Stimulated activated naive CD4-positive, alpha-beta T cell treated with Interleukin-2 at 50 U/mL for 16 hours (primary cell): ENCODE data around the gene OXSR1.
"Not testable (repeated sequence)": the region's sequence is repeated elsewhere in the genome, so short reads cannot be mapped to it uniquely, and the experiment has no call there.

Experiments
- DNase-seq: peaks from one replicate; lab custom pipeline; 2025; lab: John Stamatoyannopoulos, UW

Gene OXSR1

DNA sequence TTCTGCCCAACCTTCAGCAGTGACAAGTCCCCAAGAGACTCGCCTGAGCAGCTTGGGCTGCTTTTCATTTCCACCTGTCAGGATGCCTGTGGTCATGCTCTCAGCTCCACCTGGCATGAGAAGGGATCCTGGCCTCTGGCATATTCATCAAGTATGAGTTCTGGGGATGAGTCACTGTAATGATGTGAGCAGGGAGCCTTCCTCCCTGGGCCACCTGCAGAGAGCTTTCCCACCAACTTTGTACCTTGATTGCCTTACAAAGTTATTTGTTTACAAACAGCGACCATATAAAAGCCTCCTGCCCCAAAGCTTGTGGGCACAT lies 23.4 kb upstream of the OXSR1 start:
- no peak for DNase-seq

DNA sequence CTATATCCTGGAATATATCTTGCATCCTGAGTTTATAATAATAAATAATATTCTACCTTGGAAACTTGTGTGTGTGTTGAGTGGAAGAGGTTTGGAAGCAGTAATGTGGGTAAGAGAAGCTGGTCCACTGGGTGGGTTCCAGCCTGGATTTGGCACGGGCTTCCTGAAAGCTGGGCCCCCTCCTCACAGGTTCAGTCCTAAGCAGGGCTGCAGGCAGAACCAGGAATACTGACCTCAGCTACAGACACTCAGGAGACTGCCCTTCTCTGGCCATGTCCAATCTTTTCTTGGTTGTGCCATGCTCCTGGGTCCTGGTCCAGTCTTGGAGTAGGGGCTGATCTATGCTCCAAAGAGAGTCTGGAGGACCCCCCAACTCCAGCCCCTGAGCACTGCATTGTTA lies 22.4 kb upstream of the OXSR1 start:
- no peak for DNase-seq

DNA sequence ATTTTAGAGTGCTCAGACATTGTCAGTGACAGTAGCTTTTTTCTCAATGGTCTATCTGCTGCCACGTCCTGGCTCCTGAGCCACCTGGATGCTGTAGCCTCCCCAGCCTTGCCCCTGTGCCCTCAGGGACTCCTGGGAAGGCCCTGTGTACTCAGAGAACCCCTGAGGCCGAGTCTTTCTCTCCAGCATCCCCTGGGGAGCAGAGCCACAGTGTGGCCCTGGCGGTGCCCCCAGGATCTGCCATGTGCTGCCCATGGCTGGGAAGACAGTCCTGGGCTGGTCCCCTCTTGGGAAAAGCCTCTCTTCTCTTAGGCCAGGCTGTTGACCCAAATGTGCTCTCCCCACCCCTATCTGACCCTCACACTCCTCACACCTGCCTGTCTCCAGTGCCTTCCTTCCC lies 21.8 kb upstream of the OXSR1 start:
- no peak for DNase-seq

DNA sequence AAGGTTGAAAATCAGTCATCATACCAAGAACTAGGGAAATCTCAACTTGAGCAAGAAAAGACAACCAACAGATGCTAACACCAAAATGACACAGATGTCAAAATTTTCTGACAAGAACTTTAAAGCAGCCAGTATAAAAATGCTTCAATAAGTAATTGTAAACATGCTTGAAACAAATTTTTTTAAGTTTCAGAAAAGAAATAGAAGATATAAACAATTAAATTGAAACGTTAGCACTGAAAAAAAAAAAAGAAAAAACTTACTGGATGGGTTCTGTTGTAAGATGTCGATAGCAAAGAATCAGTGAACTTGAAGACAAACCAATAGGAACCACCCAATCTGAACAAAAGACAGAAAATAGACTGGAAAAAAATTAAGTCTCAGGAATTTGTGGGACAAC lies 18.8 kb upstream of the OXSR1 start:
- no peak for DNase-seq

DNA sequence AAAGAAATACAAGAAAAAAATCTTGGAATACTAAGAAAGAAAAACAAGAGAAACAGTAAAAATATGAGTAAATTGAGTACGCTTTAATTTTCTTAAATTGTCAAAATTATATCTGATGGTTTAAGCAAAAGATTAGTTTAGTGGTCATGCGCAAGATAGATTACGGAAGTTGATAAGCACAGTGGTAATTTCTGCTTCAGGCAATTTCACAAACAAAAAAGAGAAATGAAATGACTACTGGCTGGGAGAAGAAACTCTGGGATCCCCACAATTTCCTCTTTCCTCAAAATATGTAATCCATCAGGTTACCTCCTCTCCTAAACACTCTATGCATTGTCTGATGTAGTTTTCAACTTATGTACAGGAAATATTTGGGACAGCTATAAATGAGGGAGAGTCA lies 17.9 kb upstream of the OXSR1 start:
- DNase-seq: no peak

DNA sequence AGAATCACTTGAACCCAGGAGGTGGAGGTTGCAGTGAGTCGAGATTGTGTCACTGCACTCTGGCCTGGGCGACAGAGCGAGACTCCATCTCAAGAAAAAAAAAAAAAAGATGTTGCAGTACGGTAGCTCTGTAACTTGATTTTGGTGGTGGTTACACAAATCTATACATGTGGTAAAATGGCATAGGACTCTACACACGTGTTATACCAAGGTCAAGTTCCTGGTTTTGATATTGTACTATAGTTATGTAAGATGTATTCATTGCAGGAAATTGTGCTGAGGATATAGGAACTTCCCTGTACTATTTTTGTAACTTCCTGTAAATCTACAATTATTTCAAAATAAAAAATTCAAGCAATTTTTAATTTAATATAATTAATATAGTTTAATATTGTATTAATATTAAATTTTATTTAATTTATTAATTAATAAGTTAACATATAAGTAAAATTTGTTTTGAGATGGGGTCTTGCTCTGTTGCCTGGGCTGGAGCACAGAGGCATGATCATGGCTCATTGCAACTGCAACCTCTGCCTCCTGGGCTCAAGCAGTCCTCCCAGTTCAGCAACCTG lies 16.9 kb upstream of the OXSR1 start:
- DNase-seq: no peak

DNA sequence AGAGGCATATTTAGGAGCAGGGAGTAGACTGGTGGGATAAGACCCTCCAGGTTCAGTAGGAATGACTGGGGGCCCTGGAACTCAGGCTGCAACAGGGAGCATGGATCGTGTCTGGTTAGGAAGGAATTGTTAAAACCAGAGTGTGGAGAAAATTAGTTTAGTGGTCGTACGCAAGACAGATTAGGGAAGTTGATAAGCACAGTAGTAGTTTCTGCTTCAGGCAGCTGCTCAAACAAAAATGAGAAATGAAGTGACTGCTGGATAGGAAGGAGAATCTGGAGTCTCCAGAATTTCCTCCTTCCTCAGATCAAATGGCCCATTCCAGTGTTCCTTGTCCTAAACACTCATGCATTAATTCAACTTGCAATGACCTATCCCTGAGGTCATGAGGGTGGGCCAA lies 15.6 kb upstream of the OXSR1 start:
- DNase-seq: no peak

DNA sequence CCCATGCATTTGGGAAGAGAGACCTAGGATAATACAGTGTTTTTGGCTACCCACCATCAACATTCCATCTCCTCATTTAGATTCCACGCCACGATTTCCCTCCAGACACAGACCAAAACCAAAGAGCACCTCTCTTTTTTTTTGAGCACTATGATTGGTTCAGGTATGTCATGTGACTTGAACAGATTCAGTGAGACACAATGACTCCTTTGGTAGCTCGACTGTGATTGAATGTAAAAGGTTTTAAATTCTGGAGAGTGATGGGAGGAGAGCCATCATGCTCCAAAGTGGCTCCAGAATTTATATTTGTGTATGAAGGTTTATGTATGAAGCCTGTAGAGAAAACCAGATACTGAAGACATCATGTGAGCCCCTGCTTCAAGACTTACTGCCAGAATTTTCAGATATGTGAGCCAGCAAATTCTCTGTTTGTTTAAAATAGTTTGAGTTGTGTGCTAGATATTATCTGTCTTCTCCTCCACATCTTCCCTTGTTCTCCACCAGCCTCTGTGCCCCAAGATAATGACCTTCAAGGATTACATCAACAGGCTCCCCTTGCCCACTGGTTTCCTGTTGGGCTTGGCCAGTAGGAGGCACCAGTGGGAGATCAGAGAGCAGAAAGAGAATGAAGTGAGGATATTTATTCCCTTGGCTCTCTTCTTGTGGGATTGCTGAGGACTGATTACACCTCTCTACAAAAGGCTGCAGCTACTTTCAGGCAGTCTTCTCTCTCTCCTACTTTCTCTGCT lies 14.4 kb upstream of the OXSR1 start:
- no peak for DNase-seq

DNA sequence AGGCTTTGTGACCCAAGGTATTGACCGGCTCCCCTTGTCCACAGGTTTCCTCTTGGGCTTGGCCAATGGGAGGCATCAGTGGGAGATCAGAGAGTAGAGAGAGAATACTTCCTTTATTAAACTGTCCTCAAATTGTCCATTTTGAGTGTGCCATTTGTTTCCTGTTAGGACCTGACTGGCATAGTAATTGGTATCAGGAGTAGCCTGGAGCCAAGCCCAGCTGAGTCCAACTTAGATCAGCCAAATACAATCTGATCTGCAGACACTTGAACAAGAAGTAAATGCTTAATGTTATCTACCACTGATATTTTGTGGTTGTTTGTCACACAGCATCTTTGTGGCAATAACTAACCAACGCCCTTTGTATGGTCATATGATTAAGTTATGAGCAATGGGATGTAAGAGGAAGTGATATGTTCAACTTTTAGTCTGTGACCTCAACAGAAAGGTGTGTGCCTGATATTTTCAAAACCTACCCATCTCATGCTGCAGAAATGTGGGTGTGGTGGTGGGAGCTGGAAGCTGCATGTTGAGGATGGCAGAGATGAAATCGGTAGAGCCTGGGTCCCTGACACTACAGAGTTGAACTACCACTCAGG lies 13.6 kb upstream of the OXSR1 start:
- DNase-seq: no peak

DNA sequence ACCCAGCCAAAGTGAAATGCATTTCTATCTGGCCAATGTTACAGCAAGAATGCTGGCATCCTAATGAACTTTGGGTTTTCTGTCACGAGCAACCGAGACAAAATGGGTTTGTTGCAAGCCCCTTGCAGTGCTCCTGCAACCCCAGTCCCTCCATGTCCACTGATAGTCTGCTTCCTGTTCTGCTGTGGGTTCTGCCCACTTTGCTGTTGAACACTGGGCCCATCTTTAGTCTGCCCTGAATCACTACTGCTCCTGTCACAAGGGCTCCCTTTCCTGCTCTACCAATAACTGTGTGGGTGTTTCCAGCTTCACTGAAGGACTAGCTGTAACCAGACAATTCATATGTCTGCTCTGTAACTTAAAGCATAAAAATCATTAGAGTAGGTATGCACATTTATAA lies 12.7 kb upstream of the OXSR1 start:
- DNase-seq: no peak

DNA sequence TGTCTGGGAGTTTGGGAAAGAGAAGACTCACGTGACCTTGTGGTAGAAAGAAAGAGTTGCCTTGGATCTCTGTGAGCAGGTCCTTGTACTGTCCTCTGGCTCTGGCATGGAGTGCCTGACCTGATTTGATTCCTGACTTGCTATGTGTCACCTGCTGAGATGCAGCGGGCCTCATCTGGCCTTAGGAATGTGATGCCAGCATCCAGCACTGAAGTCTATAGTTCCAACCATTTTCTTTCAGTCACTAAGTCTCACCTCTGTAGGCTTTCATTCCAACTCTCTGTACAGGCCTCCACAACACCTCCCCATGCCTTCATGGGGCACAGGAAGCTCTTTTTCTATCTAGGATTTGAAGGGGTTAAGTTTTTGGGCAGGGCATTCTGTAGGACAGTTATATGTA lies 12.1 kb upstream of the OXSR1 start:
- no peak for DNase-seq

DNA sequence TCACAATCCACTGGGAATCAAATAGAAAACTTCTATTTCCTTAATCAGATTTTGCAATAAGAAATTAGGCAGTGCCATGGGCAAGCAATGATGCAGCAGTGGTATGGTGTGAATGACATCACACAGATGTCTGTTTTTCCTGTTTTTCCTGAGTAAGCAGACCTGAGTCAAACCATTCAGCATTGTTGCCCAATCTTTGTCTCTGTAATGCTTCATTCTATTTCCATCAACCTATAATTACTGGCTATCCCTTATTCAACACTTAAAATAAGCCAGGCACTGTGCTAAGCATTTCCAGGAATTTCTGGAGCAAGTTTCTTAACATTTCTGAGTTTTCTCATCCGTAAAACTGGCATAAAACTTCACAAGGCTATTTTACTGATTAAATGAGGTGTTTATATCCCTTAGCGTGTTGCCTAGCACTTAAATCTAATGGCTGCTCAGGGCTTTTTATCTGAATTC lies 11.3 kb upstream of the OXSR1 start:
- DNase-seq: no peak

DNA sequence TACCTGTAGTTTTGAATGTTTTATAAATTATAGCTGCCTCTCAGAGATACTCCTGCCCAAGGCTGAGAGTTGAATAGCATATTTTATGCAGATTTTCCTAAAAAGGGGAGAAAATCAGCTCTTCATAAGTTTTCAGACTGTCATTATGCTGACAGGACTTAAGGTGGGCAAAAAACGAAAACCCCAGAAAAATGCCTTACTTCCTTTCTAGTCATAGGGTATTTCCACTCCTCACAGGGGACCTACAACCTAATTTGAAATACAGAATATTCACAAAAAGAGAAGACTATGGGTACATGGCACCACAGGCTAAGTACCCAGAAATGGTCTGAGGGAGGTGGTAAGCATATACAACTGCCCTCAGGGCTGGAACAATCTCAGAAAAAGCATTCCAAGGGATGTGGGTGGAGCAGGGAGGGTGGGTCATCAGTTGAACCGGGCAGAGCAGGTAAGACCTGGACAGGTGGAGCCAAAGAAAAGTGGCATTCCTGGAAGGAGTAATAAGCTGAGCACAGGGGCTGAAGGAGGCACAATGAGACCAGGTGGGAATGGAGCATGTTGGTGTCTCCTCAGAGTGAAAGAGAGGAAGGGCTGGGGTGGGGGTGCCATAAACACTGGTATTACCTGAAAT lies 10.6 kb upstream of the OXSR1 start:
- no peak for DNase-seq

DNA sequence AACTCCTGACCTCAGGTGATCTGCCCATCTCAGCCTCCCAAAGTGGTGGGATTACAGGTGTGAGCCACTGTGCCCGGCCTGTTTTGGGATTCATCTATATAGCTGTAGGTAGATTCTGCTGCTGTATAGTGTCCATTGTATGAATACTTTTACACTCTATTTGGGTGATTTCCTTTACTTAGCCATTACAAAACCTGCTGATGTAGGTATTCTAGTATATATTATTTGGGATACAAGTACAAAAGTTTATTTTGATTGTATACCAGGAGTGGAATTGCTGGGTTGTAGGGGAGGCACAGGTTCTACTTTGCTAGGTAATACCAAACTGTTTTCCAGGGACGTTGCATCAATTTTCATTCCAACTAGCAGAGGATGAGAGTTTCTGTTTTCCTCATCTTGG lies 9.5 kb upstream of the OXSR1 start:
- DNase-seq: no peak

DNA sequence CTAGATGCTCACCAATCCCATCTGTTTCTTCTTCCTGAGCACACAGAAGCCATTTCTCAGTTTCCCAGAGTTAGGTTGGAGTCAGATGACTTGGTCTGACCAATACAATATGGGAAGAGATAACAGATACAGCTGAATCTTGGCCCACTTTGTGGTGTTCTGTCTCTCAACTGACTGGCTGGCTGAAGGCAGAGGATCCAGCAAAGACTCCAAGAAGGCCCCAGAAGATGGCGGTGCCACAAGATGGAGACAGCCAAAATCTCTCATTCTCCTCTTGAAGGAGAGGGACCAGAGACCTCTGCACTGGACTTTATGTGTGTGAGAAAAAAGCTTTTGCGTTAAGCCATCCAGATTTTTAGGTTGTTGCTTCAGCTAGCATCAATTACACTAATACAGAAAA lies 8.2 kb upstream of the OXSR1 start:
- no peak for DNase-seq

DNA sequence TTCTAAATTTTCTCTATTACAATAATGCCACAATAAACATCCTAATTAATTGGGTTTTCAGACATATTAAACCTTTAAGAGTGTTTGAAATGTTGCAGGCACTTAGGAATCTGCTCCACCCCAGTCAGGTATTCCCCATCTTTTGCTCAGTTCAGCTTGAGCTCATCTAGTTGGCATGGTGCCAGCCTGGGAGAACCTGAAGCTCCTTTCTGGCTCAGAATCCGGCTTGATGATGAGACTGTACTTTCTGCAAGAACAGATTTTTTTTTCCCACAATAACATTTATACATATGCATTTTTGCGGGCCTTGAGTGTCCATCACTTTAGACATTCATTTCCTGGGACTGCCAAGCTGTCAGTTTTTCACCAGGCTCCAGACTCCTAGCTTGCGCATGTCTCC lies 7.7 kb upstream of the OXSR1 start:
- DNase-seq: no peak

DNA sequence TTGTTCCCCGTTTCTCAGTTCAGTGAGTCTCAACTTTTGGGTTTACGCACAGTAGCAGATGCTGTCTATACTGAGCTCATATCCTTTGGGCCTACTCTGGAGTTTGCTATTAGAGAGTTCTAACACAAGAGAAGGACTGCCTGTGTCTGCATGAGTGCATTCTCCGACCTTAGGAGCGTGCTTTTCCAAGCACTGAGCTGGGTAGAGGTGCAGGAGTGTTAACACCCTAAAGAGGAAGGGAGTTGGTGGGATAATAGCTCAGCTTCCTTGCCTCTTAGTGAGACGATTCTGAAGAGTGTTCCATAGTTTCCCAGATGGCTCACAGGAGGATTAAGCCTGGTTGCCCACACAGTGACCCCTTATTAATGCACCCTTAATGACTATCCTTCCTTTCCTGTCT lies 6.9 kb upstream of the OXSR1 start:
- DNase-seq: no peak

DNA sequence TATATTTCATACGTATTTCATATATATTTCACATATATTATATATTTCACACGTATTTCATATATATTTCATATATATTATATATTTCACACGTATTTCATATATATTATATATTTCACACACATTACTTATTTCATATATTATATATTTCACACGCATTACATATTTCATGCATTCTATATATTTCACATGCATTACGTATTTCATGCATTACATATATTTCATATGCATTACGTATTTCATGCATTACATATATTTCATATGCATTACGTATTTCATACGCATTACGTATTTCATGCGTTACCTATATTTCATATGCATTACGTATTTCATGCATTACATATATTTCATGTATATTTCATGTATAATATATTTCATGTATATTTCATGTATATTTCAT lies 4.6 kb upstream of the OXSR1 start:
- not testable (repeated sequence) for DNase-seq

DNA sequence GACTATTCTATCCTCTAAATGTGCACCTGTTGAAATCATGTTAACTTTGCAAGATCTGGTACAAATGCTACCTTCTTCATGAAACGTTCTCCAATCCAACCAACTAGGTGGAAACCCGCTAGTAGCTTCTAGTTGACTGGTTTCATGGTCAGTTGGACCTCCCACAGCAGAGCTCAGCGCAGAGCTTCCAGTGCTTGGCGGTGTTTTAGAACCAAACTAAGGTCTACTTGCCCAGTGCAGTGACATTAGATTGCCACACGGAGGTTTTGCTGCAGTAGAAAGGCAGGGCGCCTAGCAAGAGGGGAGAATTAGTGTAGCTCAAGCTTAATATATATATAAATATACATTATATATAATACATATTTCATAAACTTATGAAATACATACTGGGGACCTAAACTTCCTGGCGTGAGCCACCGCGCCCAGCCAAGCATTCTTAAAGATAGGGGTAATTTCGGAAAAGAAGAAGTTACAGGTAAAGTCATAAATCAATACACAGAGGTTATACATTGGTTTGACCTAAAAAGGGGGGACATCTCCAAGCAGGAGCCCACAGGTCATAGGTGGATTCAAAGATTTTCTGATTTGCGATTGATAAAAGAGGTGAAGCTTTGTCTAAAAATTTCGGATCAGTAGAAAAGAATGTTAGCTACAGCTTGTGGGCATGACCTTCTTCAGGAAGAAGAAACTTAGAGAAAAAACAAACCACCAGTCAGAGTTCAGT lies 2.1 kb upstream of the OXSR1 start:
- DNase-seq: no peak

DNA sequence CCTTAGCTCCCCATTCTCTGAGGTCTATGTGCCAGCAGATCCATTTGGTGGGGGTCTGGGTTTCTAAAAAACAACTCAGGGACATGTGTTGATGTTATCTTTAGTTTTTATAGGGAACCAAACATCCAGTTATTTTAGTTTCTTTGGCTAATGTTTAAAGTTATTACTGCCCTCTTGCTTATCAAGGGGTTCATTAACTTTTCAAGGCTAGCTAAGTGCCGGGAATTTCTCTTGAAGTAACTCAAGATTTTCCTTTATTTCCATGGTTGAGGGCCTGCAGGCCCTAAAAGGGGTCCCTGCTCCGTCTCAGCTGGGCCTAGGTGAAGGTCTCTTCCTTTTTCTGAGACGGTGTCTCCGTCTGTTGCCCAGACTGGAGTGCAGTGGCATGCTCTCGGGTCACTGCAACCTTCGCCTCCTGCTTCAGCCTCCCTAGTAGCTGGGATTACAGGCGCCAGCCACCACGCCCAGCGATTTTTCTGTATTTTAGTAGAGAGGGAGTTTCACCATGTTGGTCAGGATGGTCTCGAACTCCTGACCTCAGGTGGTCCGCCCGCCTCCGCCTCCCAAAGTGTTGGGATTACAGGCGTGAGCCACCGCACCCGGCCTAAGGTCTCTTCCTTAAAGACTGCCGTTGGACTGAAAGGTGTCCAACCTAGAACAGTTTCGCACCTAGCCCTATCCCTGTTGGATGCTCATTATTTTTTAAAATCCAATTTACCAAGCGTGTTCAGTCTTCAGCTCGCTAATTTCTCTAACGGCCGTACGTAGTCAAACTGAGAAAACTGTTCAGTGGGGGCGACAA lies 1.3 kb upstream of the OXSR1 start:
- no peak for DNase-seq

DNA sequence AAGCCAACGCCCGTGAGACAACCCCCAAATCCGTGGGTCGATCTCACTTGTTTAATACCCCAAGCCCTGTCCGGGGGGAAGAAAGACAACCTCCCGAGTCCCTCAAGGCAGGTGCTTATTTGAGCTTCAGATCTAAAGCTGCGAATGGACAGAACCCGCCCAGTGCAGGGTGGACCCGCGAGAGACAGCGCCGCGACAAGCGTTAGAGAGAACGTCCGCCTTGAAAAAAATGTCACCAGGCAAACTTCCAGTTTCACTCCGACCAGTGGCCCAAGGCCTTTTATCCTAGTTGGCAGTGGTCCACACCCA lies 740 bp upstream of the OXSR1 start:
- DNase-seq: no peak

DNA sequence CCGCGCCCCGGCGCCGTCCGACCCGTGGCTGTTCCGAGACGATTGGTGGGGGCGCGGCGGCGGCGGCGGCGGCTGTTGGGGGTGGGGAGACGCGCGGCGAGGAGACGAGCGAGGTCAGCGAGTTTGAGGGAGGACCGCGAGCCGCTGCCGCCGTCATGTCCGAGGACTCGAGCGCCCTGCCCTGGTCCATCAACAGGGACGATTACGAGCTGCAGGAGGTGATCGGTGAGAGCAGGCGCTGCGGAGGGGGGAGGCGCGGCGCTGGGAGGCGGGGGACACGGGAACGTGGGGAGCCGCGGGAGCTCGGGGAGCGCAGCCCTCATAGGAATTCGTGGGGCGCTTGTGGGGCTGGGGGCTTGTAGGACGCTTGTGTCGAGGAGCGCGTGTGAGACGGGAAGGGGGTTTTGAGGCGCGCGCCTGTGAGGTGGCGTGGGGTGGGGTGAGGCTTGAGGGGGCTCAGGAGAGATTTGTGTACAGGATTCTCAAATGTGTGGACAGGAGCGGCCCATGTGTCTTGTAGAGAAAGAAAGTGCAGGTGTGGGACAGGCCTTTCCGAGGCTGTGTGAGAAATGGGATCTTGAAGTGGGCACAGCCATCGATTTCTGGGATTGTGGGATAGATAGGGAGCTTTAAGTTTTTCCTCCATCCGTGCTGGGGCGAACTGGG lies 518 bp downstream of the OXSR1 start:
- no peak for DNase-seq
